OCI-LY7 (cell line): Measurements from ENCODE around the gene PCLAF. TPM values are rescaled to one million over a fixed set of nuclear protein-coding genes. Genes with fewer than 3 reads are reported as not detected.

Source experiments
- BruUV-seq: library from RNA; stranded (reverse); fragments of 400-500 nt; replicated peaks from 2 replicates; lab custom pipeline; 2021; lab: Mats Ljungman, UMichigan
- CTCF ChIA-PET: fragments of 300-600 bp; sonication (Branson Sonifier 250); formaldehyde crosslinking; loops from one replicate; lab custom pipeline; 2022; ENCODE audit warnings: antibody characterized with exemption; ENCODE audit not compliant: unreplicated experiment; lab: Charles Lee
- POLR2A ChIA-PET: fragments of 300-600 bp; sonication (Branson Sonifier 250); formaldehyde crosslinking; loops from one replicate; lab custom pipeline; 2022; ENCODE audit warnings: antibody characterized with exemption; lab: Charles Lee
- DNase-seq: peaks from one replicate; pipeline ENCODE4 v3.0.0-alpha.2; 2015; ENCODE audit warnings: low spot score
- H2AFZ ChIP-seq: fragments of 200-600 bp; sonication (generic), shearing (Covaris generic); 2 replicates; pipeline ENCODE4 v1.6.1; 2014; ENCODE audit warnings: mild to moderate bottlenecking, antibody characterized with exemption, low read length, moderate library complexity
- H3K27ac ChIP-seq: fragments of 200-600 bp; sonication (generic); 2 replicates; pipeline ENCODE4 v1.5.1; 2014; ENCODE audit warnings: mixed run types, low read depth, mild to moderate bottlenecking, moderate library complexity, low read length, inconsistent platforms; ENCODE audit not compliant: poor library complexity, severe bottlenecking
- H3K36me3 ChIP-seq: fragments of 200-600 bp; sonication (generic); 2 replicates; pipeline ENCODE4 v1.6.1; 2014; ENCODE audit warnings: mild to moderate bottlenecking, antibody characterized with exemption, low read length, moderate library complexity, mixed read lengths; ENCODE audit not compliant: insufficient read depth
- H3K4me1 ChIP-seq: fragments of 200-600 bp; sonication (generic); 2 replicates; pipeline ENCODE4 v1.5.1; 2014; ENCODE audit warnings: mild to moderate bottlenecking, low read length; ENCODE audit not compliant: insufficient read depth, poor library complexity, severe bottlenecking
- H3K4me2 ChIP-seq: fragments of 200-600 bp; sonication (generic); 2 replicates; pipeline ENCODE4 v1.6.1; 2014; ENCODE audit warnings: mild to moderate bottlenecking, low read length
- H3K4me3 ChIP-seq: fragments of 200-600 bp; sonication (generic); 2 replicates; pipeline ENCODE4 v1.5.1; 2014; ENCODE audit warnings: mild to moderate bottlenecking, low read depth, low read length; ENCODE audit not compliant: poor library complexity, severe bottlenecking
- H3K79me2 ChIP-seq: fragments of 200-600 bp; sonication (generic); 2 replicates; pipeline ENCODE4 v1.6.1; 2016; ENCODE audit warnings: low read depth, mild to moderate bottlenecking, low read length, moderate library complexity, mixed read lengths; ENCODE audit not compliant: insufficient read depth
- H3K9me2 ChIP-seq: fragments of 200-600 bp; sonication (generic); 2 replicates; pipeline ENCODE4 v1.6.1; 2016; ENCODE audit warnings: mild to moderate bottlenecking, low read length, mixed read lengths; ENCODE audit not compliant: insufficient read depth
- H3K9me3 ChIP-seq: fragments of 200-600 bp; sonication (generic); 2 replicates; pipeline ENCODE4 v1.6.1; 2014; ENCODE audit warnings: mild to moderate bottlenecking, mixed run types, low read length, mixed read lengths
- H4K20me1 ChIP-seq: fragments of 200-600 bp; sonication (generic); 2 replicates; pipeline ENCODE4 v1.6.1; 2014; ENCODE audit warnings: mild to moderate bottlenecking, antibody characterized with exemption, low read length, moderate library complexity, mixed read lengths; ENCODE audit not compliant: insufficient read depth
- CTCF ChIP-seq: fragments of 200-600 bp; sonication (generic); conservative IDR thresholded peaks from 2 replicates; pipeline ENCODE4 v1.5.1; 2014; ENCODE audit warnings: mild to moderate bottlenecking, antibody characterized with exemption, low read length, moderate library complexity, mixed read lengths
- EZH2phosphoT487 ChIP-seq: fragments of 200-600 bp; sonication (generic); IDR thresholded peaks from 2 replicates; pipeline ENCODE4 v1.6.1; 2018; ENCODE audit warnings: low read depth, borderline replicate concordance, mild to moderate bottlenecking, mixed run types, antibody characterized with exemption, low read length, moderate library complexity, mixed read lengths
- intact Hi-C: fragments of 100-400 bp; cut with micrococcal nuclease; formaldehyde crosslinking; loops from one replicate; pipeline ENCODE4 v1.10.0; 2022; ENCODE audit not compliant: unreplicated experiment
- total RNA-seq, 2 experiments: library from RNA; depleted of rRNA in 1 of 2; stranded (reverse); fragments of >200 nt in 1 of 2; shearing (Covaris generic) in 1 of 2; gene quantifications; 2 replicates each; pipeline ENCODE4 v1.2.3, GENCODE V29; 2014 to 2022

Gene PCLAF
- total RNA-seq, 2 experiments from 2014 or later: 49.3 to 100 TPM

- Histone ChIP-seq H3K79me2 (0 out of 2 replicates have a peak, but pooled peaks cover 6% of the 10 kb centered on the region), H4K20me1 (no peaks in the 10 kb centered on the region), H2AFZ (no peak overlapping the region), H3K4me1 (no peaks in the 10 kb centered on the region), H3K9me2 (no peaks in the 10 kb centered on the region), H3K36me3 (peaks cover 7% of the 10 kb centered on the region; the same call in 1 of the 2 replicates), H3K4me3 (no peak overlapping the region), H3K4me2 (no peak overlapping the region), H3K27ac (no peak overlapping the region), H3K9me3 (no peaks in the 10 kb centered on the region)
- CTCF ChIA-PET: no interaction called here
- POLR2A ChIA-PET: interaction anchor here (0.5 to 1.2 kb wide), 5 partner anchors 9 to 1026 kb away, joined by 3 to 6 read pairs (median 3); no protein-coding TSS in a partner anchor
- DNase-seq: no peak
- intact Hi-C loops: no loop called here
- TF ChIP-seq EZH2phosphoT487 (no peak), CTCF (no peak)
- BruUV-seq: no TSS peak
Observed at GRCh38 chr15:64344651-64345294, 36.5 kb downstream of the PCLAF start.

- CTCF ChIA-PET: no interaction called here
- intact Hi-C loops: no loop called here
- Histone ChIP-seq H3K9me3 (no peaks in the 10 kb centered on the region), H3K79me2 (0 out of 2 replicates have a peak, but pooled peaks cover 6% of the 10 kb centered on the region), H3K4me3 (no peak overlapping the region), H3K27ac (no peak overlapping the region), H3K4me1 (no peaks in the 10 kb centered on the region), H3K36me3 (peaks cover 7% of the 10 kb centered on the region; the same call in 1 of the 2 replicates), H3K9me2 (no peaks in the 10 kb centered on the region), H2AFZ (no peak overlapping the region), H4K20me1 (no peaks in the 10 kb centered on the region), H3K4me2 (no peak overlapping the region)
- POLR2A ChIA-PET: no interaction called here
- TF ChIP-seq EZH2phosphoT487 (no peak), CTCF (no peak)
- no TSS peak for BruUV-seq
- DNase-seq: no peak
Observed at GRCh38 chr15:64343841-64344240, 37.4 kb downstream of the PCLAF start.

- ChIA-PET CTCF (no interaction called here), POLR2A (no interaction called here)
- Histone ChIP-seq H3K9me3 (no peaks in the 10 kb centered on the region), H3K36me3 (peaks cover 7% of the 10 kb centered on the region; the same call in 1 of the 2 replicates), H3K79me2 (0 out of 2 replicates have a peak, but pooled peaks cover 6% of the 10 kb centered on the region), H3K4me2 (no peak overlapping the region), H3K9me2 (no peaks in the 10 kb centered on the region), H4K20me1 (no peaks in the 10 kb centered on the region), H2AFZ (no peak overlapping the region), H3K4me1 (no peaks in the 10 kb centered on the region), H3K27ac (no peak overlapping the region), H3K4me3 (no peak overlapping the region)
- no TSS peak for BruUV-seq
- DNase-seq: no peak
- TF ChIP-seq CTCF: no peak
- no peak for TF ChIP-seq EZH2phosphoT487
- intact Hi-C loops: no loop called here
Observed at GRCh38 chr15:64343222-64343621, 38.0 kb downstream of the PCLAF start.
